GM18868 (cell line): Measurements from ENCODE around the gene HSD11B2.

ENCODE experiments used
- ATAC-seq: cut with Tn5 transposase; IDR thresholded peaks from one replicate; pipeline ENCODE4 v1.9.1; 2021; ENCODE audit warnings: mild to moderate bottlenecking, moderate library complexity; ENCODE audit not compliant: unreplicated experiment

Gene HSD11B2

DNA sequence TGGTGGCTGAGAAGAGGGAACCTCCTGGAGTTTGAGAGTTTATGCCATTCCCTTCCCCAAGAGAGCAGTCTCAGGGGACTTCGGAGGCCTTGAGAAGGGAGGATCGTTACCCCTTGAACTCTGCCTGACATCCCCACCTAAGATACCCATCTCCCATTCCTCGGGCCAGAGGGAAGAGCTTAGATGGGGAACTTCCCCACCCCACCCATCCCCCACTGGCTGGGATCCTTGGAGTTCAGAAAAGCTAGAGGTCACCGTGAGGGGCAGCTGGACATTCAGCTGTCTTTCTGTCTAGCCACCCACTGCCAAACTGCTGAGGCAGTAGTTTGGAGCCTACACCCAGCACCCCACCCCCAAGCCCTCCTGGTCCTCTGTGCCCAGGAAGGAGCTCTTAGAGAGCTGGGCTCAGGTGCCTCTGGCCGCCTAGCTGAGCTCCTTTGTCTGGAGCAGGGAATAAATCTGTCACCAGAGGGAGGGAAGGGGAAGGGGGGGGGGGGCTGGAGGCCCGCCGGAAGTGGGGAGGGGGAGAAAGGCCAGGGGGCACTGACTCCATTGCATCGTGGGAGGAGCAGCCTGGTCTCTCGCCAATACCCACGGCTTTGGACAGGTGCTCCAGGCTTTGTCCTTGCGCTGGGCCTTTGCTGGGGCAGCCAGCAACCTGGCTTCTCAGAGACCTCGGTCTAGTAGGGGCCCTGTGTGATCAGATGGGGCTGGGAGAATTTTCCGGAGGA is 1.0 kb downstream of the HSD11B2 start:
- no peak for ATAC-seq

DNA sequence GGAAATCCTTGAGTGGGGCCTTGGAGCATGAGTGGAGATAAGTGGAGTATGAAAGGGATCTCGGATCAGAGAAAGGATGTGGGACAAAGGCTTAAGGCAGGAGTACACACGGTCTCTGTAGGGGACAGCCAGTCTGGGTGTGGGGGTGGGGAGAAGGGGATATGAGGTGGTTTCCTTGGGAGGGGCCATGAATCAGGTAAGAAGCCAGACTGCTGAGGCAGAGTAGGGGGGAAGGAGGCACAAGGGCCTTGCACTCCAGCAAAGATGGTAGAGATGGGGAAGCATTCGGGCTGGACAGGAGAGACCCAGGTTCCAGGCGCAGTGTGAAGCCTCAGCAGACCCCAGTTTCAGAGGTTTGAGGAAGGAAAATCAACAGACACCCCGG is 1.6 kb downstream of the HSD11B2 start:
- ATAC-seq: no peak

DNA sequence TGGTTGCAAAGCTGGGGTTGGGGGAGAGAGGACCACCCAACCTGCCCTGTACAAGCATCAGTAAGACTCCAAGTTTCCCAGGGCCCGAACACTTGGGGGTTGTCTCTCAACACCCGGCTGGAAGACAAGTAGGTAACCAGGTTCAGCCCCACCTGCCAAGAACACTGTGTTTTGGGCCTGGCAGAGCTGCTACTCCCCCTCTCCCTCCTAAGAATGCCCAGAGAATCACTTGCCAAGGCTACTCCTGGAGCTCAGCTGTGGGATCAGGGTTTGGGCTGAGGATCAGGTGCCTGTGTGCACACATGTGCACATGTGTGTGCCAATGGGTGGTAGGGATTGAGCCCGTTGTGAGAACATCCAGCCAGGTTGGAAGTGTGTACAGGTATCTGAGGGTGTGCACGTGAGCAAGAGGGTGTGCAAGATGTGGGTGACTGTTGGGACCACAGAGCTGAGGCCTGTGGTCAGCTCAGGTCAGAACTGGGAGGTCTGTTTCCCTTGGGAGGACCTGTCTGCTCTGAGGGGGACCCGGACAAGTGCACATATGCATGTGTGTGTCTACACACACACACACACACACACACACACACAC is 2.3 kb downstream of the HSD11B2 start:
- ATAC-seq: no peak

DNA sequence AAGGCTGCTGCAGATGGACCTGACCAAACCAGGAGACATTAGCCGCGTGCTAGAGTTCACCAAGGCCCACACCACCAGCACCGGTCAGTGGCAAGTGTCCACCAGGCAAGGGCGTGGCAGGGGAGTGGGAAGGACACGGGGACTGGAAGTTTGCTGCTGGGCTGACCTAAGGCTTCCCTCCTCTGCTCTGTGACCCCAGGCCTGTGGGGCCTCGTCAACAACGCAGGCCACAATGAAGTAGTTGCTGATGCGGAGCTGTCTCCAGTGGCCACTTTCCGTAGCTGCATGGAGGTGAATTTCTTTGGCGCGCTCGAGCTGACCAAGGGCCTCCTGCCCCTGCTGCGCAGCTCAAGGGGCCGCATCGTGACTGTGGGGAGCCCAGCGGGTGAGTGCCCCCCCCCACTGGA is 4.8 kb downstream of the HSD11B2 start:
- ATAC-seq: no peak

DNA sequence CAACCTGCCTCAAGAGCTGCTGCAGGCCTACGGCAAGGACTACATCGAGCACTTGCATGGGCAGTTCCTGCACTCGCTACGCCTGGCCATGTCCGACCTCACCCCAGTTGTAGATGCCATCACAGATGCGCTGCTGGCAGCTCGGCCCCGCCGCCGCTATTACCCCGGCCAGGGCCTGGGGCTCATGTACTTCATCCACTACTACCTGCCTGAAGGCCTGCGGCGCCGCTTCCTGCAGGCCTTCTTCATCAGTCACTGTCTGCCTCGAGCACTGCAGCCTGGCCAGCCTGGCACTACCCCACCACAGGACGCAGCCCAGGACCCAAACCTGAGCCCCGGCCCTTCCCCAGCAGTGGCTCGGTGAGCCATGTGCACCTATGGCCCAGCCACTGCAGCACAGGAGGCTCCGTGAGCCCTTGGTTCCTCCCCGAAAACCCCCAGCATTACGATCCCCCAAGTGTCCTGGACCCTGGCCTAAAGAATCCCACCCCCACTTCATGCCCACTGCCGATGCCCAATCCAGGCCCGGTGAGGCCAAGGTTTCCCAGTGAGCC is 5.8 kb downstream of the HSD11B2 start:
- no peak for ATAC-seq

DNA sequence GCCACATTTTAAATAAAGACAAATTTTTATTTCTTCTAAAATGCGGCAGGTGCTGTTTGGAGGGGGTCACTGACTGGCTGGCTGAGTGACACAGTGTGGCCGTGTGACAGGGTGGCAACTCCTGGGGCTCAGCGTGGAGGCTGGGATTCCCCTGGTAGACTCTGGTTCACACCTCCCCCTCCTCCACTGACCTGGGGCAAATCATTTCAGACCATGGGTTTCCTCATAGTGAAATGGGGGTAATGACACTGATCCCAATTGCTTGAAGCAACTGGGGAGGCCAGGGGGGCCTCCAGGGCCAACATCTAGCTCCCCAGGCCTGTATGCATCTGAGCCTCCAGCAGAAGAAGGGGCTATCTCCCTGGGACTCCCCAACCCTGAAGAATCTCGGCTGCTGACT is 6.6 kb downstream of the HSD11B2 start:
- ATAC-seq: no peak

DNA sequence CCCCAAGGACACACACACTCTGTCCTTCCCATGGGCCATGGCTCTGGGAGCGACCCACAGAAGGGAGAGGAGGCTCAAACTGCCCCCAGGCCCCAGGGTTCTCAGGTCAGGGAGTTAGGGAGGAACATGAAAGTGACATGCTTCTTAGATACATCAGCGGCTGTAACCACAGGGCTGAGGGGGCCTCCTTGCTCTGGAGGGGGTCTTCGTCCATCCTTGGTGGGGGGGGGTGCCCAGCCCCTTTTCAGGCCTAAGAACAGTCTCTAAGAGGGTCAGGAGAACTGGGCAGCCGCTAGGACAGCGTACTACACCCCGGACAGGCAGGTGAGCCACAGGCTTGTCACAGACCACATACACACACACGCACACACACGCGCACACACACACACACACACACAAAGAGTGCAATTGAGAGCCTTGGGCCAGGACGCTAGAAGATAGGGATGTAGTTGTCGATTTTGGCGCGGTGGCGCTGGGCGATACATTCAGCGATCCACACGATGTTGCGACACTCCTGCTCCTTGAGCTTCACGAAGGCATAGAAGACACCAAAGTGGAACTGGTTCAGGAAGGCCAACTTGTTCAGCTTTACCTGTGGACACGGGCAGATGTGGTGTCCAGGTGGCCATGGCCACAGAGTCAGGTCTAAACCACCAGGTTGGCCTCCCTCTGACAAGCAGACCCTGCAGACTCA is 7.3 kb downstream of the HSD11B2 start:
- no peak for ATAC-seq

DNA sequence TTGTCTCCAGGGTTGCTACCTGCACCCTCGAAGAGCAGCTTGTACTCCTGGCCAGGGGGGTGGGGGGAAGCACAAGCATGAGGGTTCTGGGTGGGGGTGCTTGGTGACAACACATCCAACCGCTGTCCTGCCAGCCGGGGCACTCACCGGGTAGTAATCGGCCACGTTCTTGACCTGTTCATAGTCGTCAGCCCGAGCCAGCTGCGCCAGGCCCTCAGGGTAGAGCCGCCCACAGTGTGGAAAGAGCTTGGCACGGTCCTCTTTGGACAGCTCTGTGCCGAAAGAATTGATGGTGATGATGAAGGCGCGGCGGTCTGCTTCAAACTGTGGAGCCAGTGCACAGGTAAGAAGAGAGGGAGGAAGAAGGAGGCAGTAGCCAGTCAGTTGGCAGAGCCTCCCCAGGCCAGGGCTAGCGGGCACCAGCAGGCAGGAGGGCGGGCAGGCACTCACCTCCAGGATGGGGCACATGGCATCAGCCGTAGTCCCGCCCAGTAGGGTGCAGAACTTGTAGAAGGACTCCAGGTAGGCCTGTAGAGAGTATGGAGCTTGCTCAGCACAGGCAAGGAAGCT is 8.0 kb downstream of the HSD11B2 start:
- ATAC-seq: no peak

DNA sequence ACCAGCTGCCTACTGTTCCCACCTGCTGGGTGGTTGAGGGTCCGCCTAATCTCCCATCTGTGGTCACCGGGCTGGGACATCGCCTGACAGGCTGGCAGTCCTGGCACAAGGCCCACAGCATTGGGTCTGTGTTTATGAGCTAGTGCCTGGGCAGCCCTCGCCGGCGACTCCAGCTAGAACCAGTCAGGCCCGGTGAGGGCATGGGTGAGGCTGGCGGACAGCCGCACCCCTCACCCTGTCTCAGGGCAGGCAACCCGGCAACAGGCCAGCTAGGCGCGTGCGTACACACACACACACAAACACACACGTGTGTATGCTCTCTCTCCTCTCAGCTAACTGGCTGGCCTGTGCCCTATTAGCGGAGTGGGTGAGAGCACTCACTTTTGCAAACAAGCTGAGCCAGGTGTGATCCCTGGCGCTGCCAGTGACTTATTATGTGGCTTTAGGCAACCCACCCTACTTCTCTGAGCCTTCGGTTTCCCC is 10.4 kb downstream of the HSD11B2 start:
- no peak for ATAC-seq

DNA sequence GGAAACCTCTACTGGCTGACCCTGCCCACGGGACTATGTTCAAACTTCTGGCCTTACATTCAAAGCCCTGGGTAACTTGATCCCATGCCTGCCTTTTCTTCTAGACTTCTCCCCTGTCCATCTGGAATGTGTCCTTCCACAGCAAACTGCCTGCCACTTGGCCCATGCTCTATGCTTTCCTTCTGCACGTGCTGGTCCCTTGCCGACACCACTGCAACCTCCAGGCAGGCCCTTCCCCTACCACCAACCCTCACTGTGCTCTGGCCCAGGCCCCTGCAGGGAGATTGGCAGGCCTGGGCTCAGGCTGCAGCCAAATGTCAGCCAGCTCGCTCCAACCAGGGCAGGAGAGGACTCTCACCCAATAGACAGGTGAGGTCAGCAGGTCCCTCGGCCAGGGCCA is 11.0 kb downstream of the HSD11B2 start:
- no peak for ATAC-seq

DNA sequence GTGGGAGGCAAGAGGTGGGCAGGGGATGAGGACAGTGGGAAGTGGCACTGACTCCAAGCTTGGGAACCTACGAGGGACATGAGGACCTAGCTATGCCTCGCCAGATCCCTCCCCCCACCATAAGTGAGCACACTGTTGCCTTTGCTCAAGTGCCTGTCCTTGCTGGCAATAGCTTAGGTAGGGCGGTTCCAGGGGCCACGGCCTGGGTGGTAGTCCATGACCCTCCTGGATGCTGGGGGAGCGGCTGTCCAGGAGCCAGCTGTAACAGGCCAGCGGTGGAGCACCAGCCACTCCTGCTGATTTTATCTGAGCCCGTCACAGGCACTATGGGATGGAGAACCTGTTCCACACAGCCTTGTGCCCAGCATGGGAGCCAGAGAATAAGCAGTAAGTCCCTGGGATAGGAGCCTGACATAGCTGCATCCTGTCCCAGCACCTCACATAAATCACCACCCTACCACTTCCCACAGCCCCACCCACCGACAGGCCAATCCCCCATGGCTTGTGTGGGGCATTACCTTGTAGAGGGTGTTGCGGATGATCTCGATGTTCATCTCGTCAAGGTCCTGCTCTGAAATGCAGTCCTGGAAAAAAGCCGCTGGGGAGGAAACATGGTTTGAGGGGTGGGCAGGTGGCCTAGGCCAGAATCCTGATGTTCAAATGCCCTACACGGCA is 11.8 kb downstream of the HSD11B2 start:
- ATAC-seq: no peak

DNA sequence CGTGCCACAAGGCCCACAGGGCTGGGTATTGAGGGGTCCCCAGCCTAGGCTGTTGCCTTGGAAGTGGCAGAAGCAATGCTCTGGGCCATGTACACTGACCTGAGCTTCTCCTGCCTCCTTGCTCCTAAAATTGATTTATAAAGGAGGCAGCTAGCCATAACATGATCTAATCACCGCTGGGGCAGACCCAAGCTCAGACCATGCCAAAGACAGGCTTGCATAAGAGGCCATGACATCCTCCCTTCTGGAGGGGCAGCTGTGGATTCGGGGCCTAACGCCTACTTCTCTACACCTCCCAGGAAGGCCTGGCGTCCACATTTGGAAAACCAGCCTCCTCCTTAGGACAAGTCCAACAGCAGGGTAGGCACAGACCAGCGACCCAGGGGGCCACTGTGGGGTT is 12.3 kb downstream of the HSD11B2 start:
- ATAC-seq: no peak

DNA sequence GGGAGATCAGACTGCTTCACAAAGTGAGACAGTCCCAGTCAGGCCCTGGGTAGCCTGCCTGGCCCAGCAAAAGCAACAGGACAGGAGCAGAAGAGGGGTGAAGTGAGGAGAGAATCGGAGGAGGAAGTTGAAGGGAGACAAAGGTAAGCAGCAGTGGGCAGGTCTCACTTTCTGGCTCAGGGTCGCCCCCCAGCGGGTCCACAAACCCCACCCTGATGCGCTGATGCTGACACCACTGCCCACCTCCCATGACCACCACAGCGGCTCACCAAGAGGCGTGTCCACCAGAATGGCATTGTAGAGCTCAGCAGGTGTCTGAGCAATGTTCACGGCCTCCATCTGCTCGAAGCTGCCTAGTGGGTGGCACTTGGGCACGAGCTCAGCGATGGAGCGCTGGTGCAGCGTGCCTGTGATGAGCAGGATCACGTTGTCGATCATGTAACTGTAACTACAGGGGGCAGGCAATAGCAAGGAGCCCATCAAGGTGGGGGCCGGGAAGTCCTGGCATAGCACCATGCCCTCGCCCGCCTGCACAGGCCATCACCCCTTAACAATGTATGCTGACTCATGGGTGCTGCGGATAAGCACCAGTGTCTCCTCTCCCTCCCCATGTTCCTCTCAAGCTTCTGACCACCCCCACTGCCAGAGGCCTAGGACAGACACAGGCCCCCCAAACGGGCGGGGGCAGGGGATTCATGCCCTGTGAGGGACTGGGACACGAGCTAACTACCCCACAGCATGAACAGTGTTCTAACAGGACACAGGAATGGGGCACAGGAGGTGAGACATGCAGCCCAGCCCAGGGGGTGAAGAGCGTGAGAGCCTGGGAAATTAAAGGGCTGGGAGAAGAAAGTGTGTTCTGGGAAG is 13.6 kb downstream of the HSD11B2 start:
- ATAC-seq: no peak

DNA sequence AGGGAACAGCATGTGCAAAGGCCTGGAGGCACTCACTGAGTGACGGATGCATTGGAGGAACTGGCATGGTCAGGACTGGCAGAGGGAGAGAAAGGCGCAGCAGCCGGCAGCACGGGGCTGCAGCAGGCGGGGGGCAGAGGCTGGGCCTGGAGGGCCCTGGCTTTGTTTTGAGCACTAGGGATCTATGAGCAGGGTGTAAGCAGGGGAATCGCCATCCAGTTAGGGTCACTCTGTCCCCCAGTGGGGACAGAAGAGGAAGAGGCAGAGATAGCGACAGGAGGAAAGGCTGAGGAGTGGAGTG is 14.2 kb downstream of the HSD11B2 start:
- no peak for ATAC-seq

DNA sequence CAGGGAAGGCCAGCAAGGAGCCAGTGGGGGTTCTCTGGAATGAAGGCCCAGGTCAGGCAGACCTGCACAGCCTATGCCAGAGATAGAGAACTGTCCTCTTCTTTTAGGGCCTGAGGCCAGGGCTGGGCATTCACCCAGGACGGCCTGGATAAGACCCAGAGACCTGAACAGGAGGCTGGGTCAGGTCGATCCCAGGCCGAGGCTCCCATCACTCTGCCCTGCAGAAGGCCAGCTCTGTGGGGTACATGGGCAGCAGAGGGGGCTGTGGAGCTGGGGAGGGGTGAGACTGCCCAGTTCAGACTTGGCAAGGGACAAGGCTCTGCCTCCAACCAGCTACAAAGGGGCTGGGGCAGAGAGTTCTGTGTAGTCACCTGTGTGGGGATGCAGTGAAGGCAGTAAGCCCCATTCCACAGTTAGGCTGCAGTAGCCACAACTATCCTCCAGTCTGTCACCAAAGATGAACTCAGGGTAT is 14.6 kb downstream of the HSD11B2 start:
- ATAC-seq: no peak

DNA sequence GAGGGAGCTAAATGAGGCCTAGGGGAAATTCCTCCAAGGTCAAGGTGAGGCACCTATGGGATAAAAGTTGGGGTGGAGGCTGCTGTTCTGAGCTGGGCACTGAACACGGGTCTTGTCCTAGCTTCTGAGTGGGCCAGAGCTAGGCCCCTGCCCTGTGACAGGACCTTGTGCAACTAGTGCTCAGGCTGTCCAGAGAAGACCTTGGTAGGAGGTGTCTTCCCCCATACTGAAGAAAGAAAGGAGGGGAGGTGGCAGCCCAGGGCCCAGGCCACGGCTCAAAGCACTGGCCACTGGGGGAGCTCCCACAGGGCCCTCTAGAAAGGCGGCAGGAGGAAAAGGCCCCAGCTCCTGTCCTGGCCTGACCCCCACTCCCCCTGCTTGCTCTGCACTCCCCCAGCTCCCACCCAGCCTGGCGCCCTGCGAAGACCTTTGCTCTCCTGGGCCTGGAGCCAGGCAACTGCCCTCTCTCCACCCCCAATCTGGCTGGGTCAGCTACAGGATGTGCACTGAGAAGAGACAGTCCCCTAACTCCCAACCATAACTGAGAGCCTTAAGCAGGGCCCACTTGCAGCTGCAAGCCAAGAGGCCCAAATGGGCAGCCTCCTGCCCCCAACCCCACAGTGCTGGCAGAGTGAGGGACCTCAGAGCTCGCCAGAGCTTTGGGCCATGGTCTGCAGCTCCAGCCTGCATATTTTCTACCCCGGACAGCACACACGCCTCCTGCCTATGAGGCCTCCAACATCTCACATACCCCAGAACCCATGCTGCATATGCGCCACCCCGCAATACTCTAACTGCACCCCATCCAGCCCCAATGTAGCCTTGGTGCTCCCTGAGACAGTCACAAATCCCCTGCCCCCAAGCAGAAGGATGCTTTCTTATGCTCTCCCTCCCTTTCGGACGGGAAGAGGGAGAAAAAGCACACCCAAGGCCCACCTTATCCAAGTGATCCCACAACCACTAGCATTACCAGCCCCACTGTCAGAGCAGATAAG is 15.3 kb downstream of the HSD11B2 start:
- no peak for ATAC-seq

DNA sequence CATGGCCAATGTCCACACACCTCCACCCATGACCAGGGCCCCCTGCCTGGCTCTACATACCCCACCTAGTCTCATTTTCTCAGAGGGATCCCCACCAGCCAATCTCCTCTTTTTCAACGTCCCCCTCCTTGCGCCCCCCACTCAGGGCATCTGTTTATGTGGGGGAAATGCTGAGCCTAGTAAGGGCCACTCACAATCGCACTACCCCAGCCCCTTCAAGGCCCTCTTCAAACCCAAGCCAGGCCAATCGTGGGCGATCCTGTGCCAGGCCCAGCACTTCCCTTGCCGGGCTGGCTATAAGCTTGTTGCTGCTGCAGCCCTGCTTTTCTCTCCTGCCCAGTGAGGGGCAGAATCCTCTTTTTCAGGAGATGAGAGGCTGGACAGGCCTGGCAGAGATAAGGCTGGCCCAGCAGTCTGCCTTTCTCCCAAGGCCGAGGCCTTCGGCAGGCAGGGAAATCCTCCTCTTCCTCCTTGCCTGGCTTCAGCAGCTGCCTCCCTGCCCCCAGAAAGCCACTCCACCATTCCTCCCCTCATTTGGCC is 16.1 kb downstream of the HSD11B2 start:
- no peak for ATAC-seq

DNA sequence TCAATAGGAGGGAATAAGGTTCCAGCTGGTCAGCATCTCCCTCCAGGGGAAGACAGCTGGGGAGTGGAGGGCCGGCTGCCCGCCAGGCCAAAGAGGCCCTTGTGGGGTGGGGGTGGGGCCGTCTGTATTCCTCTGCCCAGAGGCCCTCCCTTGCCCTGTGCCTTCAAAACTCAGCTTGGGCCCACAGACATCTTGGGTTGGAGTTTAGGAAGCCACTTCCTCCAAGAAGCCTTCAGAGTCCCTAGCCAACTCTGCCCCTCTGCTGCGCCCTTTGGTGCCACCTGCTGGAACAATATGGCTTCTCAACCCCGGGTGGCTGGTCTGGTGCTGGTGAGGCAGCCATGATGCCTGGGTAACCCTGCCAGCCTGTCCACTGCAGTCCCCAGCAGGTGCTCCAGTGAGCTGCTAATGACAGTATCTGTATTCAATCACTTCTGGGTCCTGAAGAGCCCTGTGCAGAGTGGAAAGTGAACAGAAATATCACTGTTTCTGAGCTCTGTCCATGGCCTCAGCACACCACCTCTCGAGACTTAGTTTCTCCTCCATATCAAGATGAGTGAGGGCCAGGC is 16.7 kb downstream of the HSD11B2 start:
- no peak for ATAC-seq
